PFSK-1 (cell line): ENCODE data around the gene SLFN13.

ENCODE experiments used
- FOXP2 ChIP-seq: optimal IDR thresholded peaks from 2 replicates; pipeline ENCODE3; 2011; ENCODE audit warnings: borderline replicate concordance, control low read depth, inconsistent platforms; ENCODE audit not compliant: insufficient read depth; ENCODE audit errors: extremely low read length, extremely low read depth
- POLR2AphosphoS5 ChIP-seq: IDR thresholded peaks from 2 replicates; pipeline ENCODE4 v1.6.1; 2012; ENCODE audit warnings: low read depth, mild to moderate bottlenecking, control low read depth, low read length, moderate library complexity
- SIN3A ChIP-seq: IDR thresholded peaks from 2 replicates; pipeline ENCODE4 v1.6.1; 2012; ENCODE audit warnings: mild to moderate bottlenecking, low read length, moderate library complexity, borderline replicate concordance; ENCODE audit not compliant: insufficient read depth
- TAF1 ChIP-seq: IDR thresholded peaks from 2 replicates; pipeline ENCODE4 v1.6.1; 2012; ENCODE audit warnings: low read length, control low read depth, borderline replicate concordance; ENCODE audit not compliant: insufficient read depth
- TF ChIP-seq, protein P1 (sequence below), 2 experiments: IDR thresholded peaks; 2 replicates each; pipeline versions ENCODE4 v1.6.1 to v1.8.0; 2011 to 2012; ENCODE audit warnings: low read depth in 2 of 2, low read length in 2 of 2, control low read depth in 1 of 2, inconsistent platforms in 1 of 2, mild to moderate bottlenecking in 1 of 2, moderate library complexity in 1 of 2; ENCODE audit not compliant: insufficient read depth in 1 of 2

Gene SLFN13

DNA sequence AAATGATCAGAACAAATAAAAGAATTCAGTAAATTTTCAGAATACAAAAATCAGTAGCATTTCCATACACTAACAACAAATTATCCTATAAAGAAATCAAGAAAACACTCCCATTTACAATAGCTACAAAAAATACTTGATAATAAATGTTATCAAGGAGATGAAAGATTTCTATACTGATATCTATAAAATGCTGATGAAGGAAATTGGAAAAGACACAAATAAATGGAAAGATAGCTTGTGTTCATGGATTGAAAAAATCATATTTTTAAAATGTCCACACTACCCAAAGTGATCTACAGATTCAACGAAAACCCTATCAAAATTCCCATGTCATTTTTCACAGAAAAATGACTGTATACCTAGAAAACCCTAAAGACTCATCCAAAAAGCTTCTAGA, 34.3 kb downstream of the SLFN13 start:
- TF ChIP-seq POLR2AphosphoS5 (no peak), FOXP2 (no peak), SIN3A (no peak), TAF1 (no peak)
- TF ChIP-seq, protein P1, sequence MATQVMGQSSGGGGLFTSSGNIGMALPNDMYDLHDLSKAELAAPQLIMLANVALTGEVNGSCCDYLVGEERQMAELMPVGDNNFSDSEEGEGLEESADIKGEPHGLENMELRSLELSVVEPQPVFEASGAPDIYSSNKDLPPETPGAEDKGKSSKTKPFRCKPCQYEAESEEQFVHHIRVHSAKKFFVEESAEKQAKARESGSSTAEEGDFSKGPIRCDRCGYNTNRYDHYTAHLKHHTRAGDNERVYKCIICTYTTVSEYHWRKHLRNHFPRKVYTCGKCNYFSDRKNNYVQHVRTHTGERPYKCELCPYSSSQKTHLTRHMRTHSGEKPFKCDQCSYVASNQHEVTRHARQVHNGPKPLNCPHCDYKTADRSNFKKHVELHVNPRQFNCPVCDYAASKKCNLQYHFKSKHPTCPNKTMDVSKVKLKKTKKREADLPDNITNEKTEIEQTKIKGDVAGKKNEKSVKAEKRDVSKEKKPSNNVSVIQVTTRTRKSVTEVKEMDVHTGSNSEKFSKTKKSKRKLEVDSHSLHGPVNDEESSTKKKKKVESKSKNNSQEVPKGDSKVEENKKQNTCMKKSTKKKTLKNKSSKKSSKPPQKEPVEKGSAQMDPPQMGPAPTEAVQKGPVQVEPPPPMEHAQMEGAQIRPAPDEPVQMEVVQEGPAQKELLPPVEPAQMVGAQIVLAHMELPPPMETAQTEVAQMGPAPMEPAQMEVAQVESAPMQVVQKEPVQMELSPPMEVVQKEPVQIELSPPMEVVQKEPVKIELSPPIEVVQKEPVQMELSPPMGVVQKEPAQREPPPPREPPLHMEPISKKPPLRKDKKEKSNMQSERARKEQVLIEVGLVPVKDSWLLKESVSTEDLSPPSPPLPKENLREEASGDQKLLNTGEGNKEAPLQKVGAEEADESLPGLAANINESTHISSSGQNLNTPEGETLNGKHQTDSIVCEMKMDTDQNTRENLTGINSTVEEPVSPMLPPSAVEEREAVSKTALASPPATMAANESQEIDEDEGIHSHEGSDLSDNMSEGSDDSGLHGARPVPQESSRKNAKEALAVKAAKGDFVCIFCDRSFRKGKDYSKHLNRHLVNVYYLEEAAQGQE (IDR thresholded peaks at IDR 0.05; ENCODE audit: insufficient read depth in 1 of 2, low read depth in 2 of 2, low read length in 2 of 2), result no peak

DNA sequence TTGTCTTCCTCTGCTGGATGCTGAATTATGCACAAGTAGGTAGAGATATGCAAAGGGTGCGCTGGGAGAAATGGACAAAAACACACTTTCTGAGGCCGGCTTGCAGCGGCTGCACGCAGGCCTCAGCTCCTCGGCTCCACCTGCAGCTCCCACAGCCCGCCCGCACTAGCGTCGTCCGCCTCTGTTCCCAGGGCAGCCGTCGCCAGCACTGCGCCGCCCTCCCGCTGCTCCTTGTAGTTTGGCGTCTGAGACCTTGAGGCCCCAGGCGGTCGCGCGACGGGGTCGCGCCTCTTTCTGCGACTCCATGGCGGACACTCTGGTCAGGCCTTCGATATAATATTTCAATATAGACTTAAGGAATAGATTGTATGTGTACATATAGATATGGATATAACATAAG, 41.0 kb downstream of the SLFN13 start:
- TF ChIP-seq TAF1 (no peak), POLR2AphosphoS5 (no peak), SIN3A (no peak), FOXP2 (no peak)
- TF ChIP-seq, protein P1 (IDR thresholded peaks at IDR 0.05; ENCODE audit: insufficient read depth in 1 of 2, low read depth in 2 of 2, low read length in 2 of 2), result no peak

DNA sequence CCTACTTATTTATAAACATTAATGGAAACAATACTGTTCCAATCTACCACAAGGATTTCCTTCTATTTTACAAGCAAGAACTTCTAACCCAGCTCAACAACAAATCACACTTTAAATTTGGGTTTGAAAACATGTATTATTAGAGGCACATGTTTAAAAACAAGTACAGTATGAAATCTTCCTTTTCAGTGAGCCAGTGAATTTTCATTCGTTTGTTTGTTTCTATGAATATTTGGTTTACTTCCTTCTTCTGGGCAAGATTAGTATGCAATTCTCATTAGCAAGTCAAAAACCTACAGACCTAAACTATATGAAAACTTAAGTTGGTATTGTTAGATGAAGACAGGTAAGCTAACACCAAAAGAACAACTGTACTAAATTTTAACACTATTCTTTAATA, 42.0 kb downstream of the SLFN13 start:
- TF ChIP-seq POLR2AphosphoS5 (no peak), SIN3A (no peak), FOXP2 (no peak), TAF1 (no peak)
- TF ChIP-seq, protein P1 (IDR thresholded peaks at IDR 0.05; ENCODE audit: insufficient read depth in 1 of 2, low read depth in 2 of 2, low read length in 2 of 2), result no peak

DNA sequence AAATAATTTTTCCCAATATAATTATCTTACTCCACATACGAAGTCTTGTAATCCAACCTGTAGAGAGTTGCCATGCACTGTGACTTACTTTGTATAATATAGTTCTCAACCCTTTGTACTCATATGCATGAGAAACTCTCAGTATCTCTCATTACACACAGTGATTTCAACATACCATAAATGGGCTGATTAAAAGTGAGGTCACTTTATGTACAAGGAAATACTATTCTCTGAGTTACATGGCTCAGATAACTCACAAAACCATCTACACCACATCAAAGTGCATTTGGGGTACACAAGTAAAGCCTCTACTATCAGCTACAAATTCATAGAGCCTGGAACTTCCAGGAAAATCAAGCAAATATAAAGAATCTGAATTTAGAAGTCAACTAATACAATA, 44.2 kb downstream of the SLFN13 start:
- TF ChIP-seq, protein P1 (IDR thresholded peaks at IDR 0.05; ENCODE audit: insufficient read depth in 1 of 2, low read depth in 2 of 2, low read length in 2 of 2), result no peak
- TF ChIP-seq FOXP2 (no peak), SIN3A (no peak), POLR2AphosphoS5 (no peak), TAF1 (no peak)

DNA sequence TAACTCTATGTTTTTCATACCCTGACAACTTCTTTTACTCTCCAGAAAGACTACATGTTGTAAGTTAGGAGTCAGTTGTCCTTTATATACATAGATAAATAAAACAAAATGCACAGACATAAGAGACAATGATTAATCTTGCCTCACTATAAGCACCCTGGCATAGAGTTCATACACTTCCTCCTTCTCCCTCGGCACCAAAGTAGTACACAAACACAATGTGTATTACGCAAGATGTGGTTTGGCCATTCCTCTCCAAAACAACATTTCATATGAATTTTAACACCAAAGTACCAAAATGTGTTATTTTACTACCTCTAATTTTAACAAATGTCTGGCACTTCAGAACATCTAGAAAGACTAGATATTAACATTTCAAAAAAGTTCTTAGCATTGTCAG, 57.9 kb downstream of the SLFN13 start:
- TF ChIP-seq FOXP2, result no peak
- no peak for TF ChIP-seq TAF1
- no peak for TF ChIP-seq POLR2AphosphoS5
- TF ChIP-seq SIN3A, result no peak
- TF ChIP-seq, protein P1 (IDR thresholded peaks at IDR 0.05; ENCODE audit: insufficient read depth in 1 of 2, low read depth in 2 of 2, low read length in 2 of 2), result no peak
